ENCODE results near the gene MTERF1.
"Not testable (repeated sequence)": the region's sequence is repeated elsewhere in the genome, so short reads cannot be mapped to it uniquely, and the experiment has no call there.

The MTERF1 gene

GRCh38 chr7:91883676-91884362 is 3.3 kb upstream of the MTERF1 start:
- peak; percentile 5 for DNase-seq

GRCh38 chr7:91880016-91880412 is 488 bp downstream of the MTERF1 start:
- no peak for DNase-seq

GRCh38 chr7:91876391-91877133 is 3.9 kb downstream of the MTERF1 start:
- peak; percentile 7 for DNase-seq

GRCh38 chr7:91875851-91876250 is 4.7 kb downstream of the MTERF1 start:
- no peak for DNase-seq

- no peak for DNase-seq
Measured at GRCh38 chr7:91872928-91873327, 7.6 kb downstream of the MTERF1 start.

- no peak for DNase-seq
Measured at GRCh38 chr7:91872069-91872468, 8.4 kb downstream of the MTERF1 start.

- DNase-seq, result no peak
Measured at GRCh38 chr7:91869661-91870060, 10.8 kb downstream of the MTERF1 start.

- DNase-seq, result no peak
Measured at GRCh38 chr7:91866599-91867148, 13.8 kb downstream of the MTERF1 start.

GRCh38 chr7:91865511-91865910 is 15.0 kb downstream of the MTERF1 start:
- no peak for DNase-seq

GRCh38 chr7:91864604-91865003 is 15.9 kb downstream of the MTERF1 start:
- not testable (repeated sequence) for DNase-seq

GRCh38 chr7:91864070-91864469 is 16.4 kb downstream of the MTERF1 start:
- DNase-seq, result no peak

- DNase-seq, result no peak
Measured at GRCh38 chr7:91852263-91852741, 28.2 kb downstream of the MTERF1 start.

GRCh38 chr7:91850455-91850854 is 30.0 kb downstream of the MTERF1 start:
- peak; percentile 14 for DNase-seq

- no peak for DNase-seq
Measured at GRCh38 chr7:91847876-91848588, 32.5 kb downstream of the MTERF1 start.

GRCh38 chr7:91847231-91847630 is 33.3 kb downstream of the MTERF1 start:
- no peak for DNase-seq

- peak; percentile 18 for DNase-seq
Measured at GRCh38 chr7:91846436-91846835, 34.1 kb downstream of the MTERF1 start.

GRCh38 chr7:91843831-91844230 is 36.7 kb downstream of the MTERF1 start:
- no peak for DNase-seq

GRCh38 chr7:91838439-91838838 is 42.1 kb downstream of the MTERF1 start:
- DNase-seq, result no peak

GRCh38 chr7:91837397-91838070 is 43.0 kb downstream of the MTERF1 start:
- no peak for DNase-seq

GRCh38 chr7:91835826-91836368 is 44.6 kb downstream of the MTERF1 start:
- peak; percentile 42 for DNase-seq

GRCh38 chr7:91835091-91835825 is 45.2 kb downstream of the MTERF1 start:
- no peak for DNase-seq

Data from fibroblast of skin of right quadriceps (primary cell).